ENCODE data around the gene EEPD1.

DNA sequence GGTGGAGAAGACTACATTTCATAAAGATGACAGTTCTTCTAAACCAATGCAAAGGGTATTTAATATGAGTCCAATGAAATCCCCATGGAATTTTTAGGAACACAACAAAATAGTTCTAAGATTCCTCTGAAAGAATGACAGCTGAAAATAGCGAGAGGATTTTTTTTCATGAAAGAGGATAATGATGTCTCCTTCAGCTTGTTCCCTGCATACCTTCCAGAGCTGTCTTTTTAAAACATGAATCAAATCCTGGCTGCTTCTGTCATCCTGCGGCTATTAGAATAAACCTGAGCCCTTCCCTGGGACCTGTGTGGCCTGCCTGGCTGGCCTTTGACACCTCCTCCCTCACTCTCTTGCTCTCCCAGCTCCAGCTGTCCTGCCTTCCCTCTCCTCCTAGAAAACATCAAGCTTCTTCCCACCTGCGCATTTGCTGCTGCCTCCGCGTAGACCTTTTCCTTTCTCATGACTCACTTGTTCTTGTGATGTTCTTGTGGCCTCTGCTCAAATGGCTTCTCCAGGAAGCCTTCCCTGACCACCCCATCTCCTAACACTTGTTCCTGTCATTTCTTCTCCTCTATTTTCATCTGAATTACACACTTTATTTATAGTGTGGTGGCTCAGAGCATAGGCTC lies 57.4 kb downstream of the EEPD1 start:
- no peak for TF ChIP-seq CTCF (IDR thresholded peaks at IDR 0.05)
- no peak for TF ChIP-seq POLR2A (IDR thresholded peaks at IDR 0.05)

Measured in Peyer's patch (tissue), 4 donors.